Measurements from ENCODE around the gene TNS1.

Gene TNS1

DNA sequence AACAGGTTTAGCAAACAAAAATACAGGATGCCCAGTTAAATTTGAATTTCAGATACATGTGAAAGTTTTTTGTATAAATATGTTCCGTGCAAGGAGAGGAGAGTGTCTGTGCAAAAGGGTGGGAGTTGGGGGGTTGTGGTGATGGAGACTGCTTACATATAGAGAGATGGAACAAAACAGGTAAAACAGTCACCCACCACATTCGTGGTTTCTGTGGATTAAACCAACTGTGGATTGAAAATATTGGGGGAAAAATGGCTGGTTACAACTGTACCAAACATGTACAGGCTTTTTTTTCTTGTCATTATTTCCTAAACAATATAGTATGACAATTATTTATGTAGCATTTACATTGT lies 245.7 kb downstream of the TNS1 start:
- DNase-seq (ENCODE audit: low read depth) = no peak
- TF ChIP-seq, protein P1, sequence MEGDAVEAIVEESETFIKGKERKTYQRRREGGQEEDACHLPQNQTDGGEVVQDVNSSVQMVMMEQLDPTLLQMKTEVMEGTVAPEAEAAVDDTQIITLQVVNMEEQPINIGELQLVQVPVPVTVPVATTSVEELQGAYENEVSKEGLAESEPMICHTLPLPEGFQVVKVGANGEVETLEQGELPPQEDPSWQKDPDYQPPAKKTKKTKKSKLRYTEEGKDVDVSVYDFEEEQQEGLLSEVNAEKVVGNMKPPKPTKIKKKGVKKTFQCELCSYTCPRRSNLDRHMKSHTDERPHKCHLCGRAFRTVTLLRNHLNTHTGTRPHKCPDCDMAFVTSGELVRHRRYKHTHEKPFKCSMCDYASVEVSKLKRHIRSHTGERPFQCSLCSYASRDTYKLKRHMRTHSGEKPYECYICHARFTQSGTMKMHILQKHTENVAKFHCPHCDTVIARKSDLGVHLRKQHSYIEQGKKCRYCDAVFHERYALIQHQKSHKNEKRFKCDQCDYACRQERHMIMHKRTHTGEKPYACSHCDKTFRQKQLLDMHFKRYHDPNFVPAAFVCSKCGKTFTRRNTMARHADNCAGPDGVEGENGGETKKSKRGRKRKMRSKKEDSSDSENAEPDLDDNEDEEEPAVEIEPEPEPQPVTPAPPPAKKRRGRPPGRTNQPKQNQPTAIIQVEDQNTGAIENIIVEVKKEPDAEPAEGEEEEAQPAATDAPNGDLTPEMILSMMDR (IDR thresholded peaks at IDR 0.05; ENCODE audit: insufficient read depth, low read depth, low read length, missing control alignments) = no peak
- no peak overlapping the region for H3K4me3 ChIP-seq (ENCODE audit: low read length)

GRCh38 chr2:217756375-217757107 lies 246.3 kb downstream of the TNS1 start:
- no peak overlapping the region for H3K4me3 ChIP-seq (ENCODE audit: low read length)

DNA sequence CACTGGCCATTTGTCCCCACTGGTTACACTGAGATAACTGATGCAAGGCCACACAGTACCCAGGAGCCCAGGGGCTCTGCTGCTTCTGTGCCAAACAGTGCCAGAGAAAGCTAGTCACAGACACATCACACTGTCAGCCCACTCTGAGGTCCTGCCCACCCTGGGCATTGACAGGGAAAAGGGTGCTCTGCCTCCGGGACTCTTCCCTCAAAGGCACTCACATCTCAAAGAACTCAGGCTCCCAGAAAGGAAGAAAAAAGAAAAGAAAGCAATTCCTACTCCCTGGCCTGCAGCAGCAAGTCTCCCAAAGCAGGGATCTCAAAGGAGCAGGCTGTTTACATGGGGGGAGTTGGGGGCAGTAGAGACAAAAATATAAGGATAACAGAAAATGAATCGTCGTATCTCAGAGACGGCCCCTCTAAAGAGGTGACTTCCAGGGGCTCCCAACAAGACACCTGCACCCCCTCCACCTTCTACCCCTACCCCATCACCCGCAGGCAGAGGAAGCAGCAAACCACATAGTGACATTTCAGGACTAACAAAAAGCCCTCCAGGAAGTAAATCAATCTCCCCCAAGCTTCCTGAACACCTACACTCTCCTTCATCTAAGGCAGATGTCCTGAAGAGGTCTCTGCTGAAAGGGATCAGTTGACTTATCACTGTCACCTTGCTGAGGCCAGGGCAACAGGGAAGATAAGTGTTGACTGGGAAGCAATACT lies 247.6 kb downstream of the TNS1 start:
- DNase-seq (ENCODE audit: low read depth) = no peak
- TF ChIP-seq, protein P1 (IDR thresholded peaks at IDR 0.05; ENCODE audit: insufficient read depth, low read depth, low read length, missing control alignments) = no peak
- no peak overlapping the region for H3K4me3 ChIP-seq (ENCODE audit: low read length)

More at GRCh38 chr2:217756375-217757107, 246.3 kb downstream of the TNS1 start:
- peak; percentile 38 for DNase-seq (ENCODE audit: low read depth)
- TF ChIP-seq, protein P1 (IDR thresholded peaks at IDR 0.05; ENCODE audit: insufficient read depth, low read depth, low read length, missing control alignments) = peak; percentile 76

- TF ChIP-seq, protein P1 (IDR thresholded peaks at IDR 0.05; ENCODE audit: insufficient read depth, low read depth, low read length, missing control alignments) = no peak
- DNase-seq (ENCODE audit: low read depth) = no peak
- H3K4me3 ChIP-seq (ENCODE audit: low read length) = no peak overlapping the region
Observed at GRCh38 chr2:217753460-217754200, 249.2 kb downstream of the TNS1 start.

GRCh38 chr2:217752714-217753459 lies 249.9 kb downstream of the TNS1 start:
- no peak overlapping the region for H3K4me3 ChIP-seq (ENCODE audit: low read length)
- no peak for DNase-seq (ENCODE audit: low read depth)
- TF ChIP-seq, protein P1 (IDR thresholded peaks at IDR 0.05; ENCODE audit: insufficient read depth, low read depth, low read length, missing control alignments) = no peak

- no peak overlapping the region for H3K4me3 ChIP-seq (ENCODE audit: low read length)
- no peak for DNase-seq (ENCODE audit: low read depth)
- TF ChIP-seq, protein P1 (IDR thresholded peaks at IDR 0.05; ENCODE audit: insufficient read depth, low read depth, low read length, missing control alignments) = no peak
Observed at GRCh38 chr2:217751952-217752351, 250.8 kb downstream of the TNS1 start.

All from epithelial cell of esophagus (primary cell).